HepG2 (cell line): Measurements from ENCODE around the gene ATOSB. TPM values are rescaled to one million over a fixed set of nuclear protein-coding genes. Genes with fewer than 3 reads are reported as not detected.

Experiments used
- ASH2L ChIP-seq: fragments of 300-600, 200-600 bp; sonication (generic); IDR thresholded peaks from 2 replicates; pipeline ENCODE4 v1.7.0; 2017; ENCODE audit warnings: low read depth, mild to moderate bottlenecking, moderate library complexity, mixed read lengths, low read length; ENCODE audit not compliant: insufficient read length
- ATF6 ChIP-seq: sonication (generic); formaldehyde crosslinking; conservative IDR thresholded peaks from 2 replicates; pipeline ENCODE4 v1.4.0; 2020; ENCODE audit warnings: missing genetic modification reagents
- BCL3 ChIP-seq: sonication (generic); formaldehyde crosslinking; IDR thresholded peaks from 2 replicates; pipeline ENCODE4 v1.5.1; 2020; ENCODE audit warnings: mild to moderate bottlenecking, missing genetic modification reagents, moderate library complexity
- BHLHE40 ChIP-seq: IDR thresholded peaks from 2 replicates; pipeline ENCODE4 v1.6.1; 2011; ENCODE audit warnings: low read length, improper control_type of control experiment
- BRD4 ChIP-seq: sonication (generic); formaldehyde crosslinking; IDR thresholded peaks from 2 replicates; pipeline ENCODE4 v1.4.0; 2020; ENCODE audit warnings: missing genetic modification reagents
- FIP1L1 ChIP-seq: fragments of 200-400 bp; formaldehyde crosslinking; IDR thresholded peaks from 2 replicates; pipeline ENCODE4 v1.6.1; 2018; ENCODE audit warnings: low read depth, mild to moderate bottlenecking, low read length, moderate library complexity, borderline replicate concordance; ENCODE audit not compliant: insufficient read depth
- FUBP1 ChIP-seq: sonication (generic); formaldehyde crosslinking; IDR thresholded peaks from 2 replicates; pipeline ENCODE4 v1.5.1; 2020; ENCODE audit warnings: missing genetic modification reagents, mild to moderate bottlenecking, borderline replicate concordance
- HMGXB4 ChIP-seq, 2 experiments: sonication (generic) in 1 of 2; formaldehyde crosslinking in 1 of 2; IDR thresholded peaks; 2 replicates each; pipeline versions ENCODE4 v1.4.0 to v1.6.1; 2018 to 2020; ENCODE audit warnings: missing genetic modification reagents in 2 of 2, borderline replicate concordance in 1 of 2, low read depth in 1 of 2, mild to moderate bottlenecking in 1 of 2, missing biosample characterization in 1 of 2
- KAT2B ChIP-seq: fragments of 150-350 bp; IDR thresholded peaks from 2 replicates; pipeline ENCODE4 v1.6.1; 2014; ENCODE audit warnings: low read depth, low read length, borderline replicate concordance
- PRPF4 ChIP-seq: fragments of 200-400 bp; formaldehyde crosslinking; IDR thresholded peaks from 2 replicates; pipeline ENCODE4 v1.6.1; 2016; ENCODE audit warnings: low read length, low read depth; ENCODE audit not compliant: poor library complexity, severe bottlenecking
- TEAD3 ChIP-seq: optimal IDR thresholded peaks from 2 replicates; pipeline ENCODE3; 2016; ENCODE audit warnings: borderline replicate concordance
- ZBTB14 ChIP-seq: sonication (generic); formaldehyde crosslinking; IDR thresholded peaks from 2 replicates; pipeline ENCODE4 v1.4.0; 2020; ENCODE audit warnings: missing genetic modification reagents
- ZNF263 ChIP-seq: sonication (generic); formaldehyde crosslinking; IDR thresholded peaks from 2 replicates; pipeline ENCODE4 v1.4.0; 2020; ENCODE audit warnings: missing genetic modification reagents
- ZNF34 ChIP-seq: sonication (generic); formaldehyde crosslinking; IDR thresholded peaks from 2 replicates; pipeline ENCODE4 v1.4.0; 2020; ENCODE audit warnings: mild to moderate bottlenecking, missing genetic modification reagents, borderline replicate concordance
- ZNF468 ChIP-seq: sonication (generic); formaldehyde crosslinking; IDR thresholded peaks from 2 replicates; pipeline ENCODE4 v1.8.0; 2022; ENCODE audit warnings: mild to moderate bottlenecking, moderate library complexity, missing genetic modification reagents
- ZNF589 ChIP-seq: sonication (generic); formaldehyde crosslinking; conservative IDR thresholded peaks from 2 replicates; pipeline ENCODE4 v1.8.0; 2022; ENCODE audit warnings: mild to moderate bottlenecking, moderate library complexity, missing genetic modification reagents
- ZNF782 ChIP-seq: sonication (generic); formaldehyde crosslinking; IDR thresholded peaks from 2 replicates; pipeline ENCODE4 v1.4.0; 2020; ENCODE audit warnings: missing genetic modification reagents, mild to moderate bottlenecking, borderline replicate concordance
- ZNF792 ChIP-seq: IDR thresholded peaks from 2 replicates; pipeline ENCODE4 v1.6.1; 2016
- ZSCAN20 ChIP-seq: sonication (generic); formaldehyde crosslinking; IDR thresholded peaks from 2 replicates; pipeline ENCODE4 v1.4.0; 2020; ENCODE audit warnings: missing genetic modification reagents, mild to moderate bottlenecking, borderline replicate concordance
- polyA plus RNA-seq, 8 experiments: library from polyadenylated mRNA; depleted of rRNA in 3 of 8; stranded (reverse) in 7 of 8; unstranded in 1 of 8; fragments of >200 nt; fragmentation: Illumina TruSeq in 4 of 8; extraction: Trizol in 4 of 8; gene quantifications; 2 replicates each; pipeline versions ENCODE4 v1.2.1 to v1.2.3, GENCODE V29; 2011 to 2016; ENCODE audit warnings: low read depth in 4 of 8, missing spikeins in 1 of 8, mixed read lengths in 1 of 8; ENCODE audit not compliant: insufficient read depth in 1 of 8
- total RNA-seq, 5 experiments: library from RNA; depleted of rRNA; stranded (reverse); fragments of >200 nt; fragmentation: Illumina TruSeq; extraction: Trizol; gene quantifications; 2 replicates each; pipeline ENCODE4 v1.2.3, GENCODE V29; 2016; ENCODE audit warnings: low read depth in 1 of 5

The ATOSB gene
- total and polyA plus RNA-seq, 2 of the 13 experiments (the other 11 are each of a cell fraction or from before 2014, with no cell fraction given), result 1.9 to 6.4 TPM

- TF ChIP-seq BCL3 (no peak), ASH2L (peak; percentile 55), ZBTB14 (CRISPR knock-in tag) (no peak), FUBP1 (no peak), BRD4 (CRISPR knock-in tag) (no peak), TEAD3 (CRISPR knock-in tag) (no peak), ZNF468 (CRISPR knock-in tag) (no peak), HMGXB4 (CRISPR knock-in tag; IDR thresholded peaks at IDR 0.05; ENCODE audit: borderline replicate concordance in 1 of 2, low read depth in 1 of 2) (0 out of 4 replicates have a peak, but pooled peaks of 1 of the 2 experiments have one; percentile 17), PRPF4 (no peak), KAT2B (no peak), FIP1L1 (no peak), ZNF34 (CRISPR knock-in tag) (no peak), ZNF263 (CRISPR knock-in tag) (0 out of 2 replicates have a peak, but pooled peaks have one; percentile 31), ZNF589 (CRISPR knock-in tag) (no peak), ZSCAN20 (CRISPR knock-in tag) (no peak), BHLHE40 (no peak), ZNF792 (CRISPR knock-in tag) (no peak), ATF6 (CRISPR knock-in tag) (no peak), ZNF782 (CRISPR knock-in tag) (no peak)
These were observed 4.4 kb downstream of the ATOSB start (continued) for GRCh38 chr9:35111001-35111933.
